HepG2 (cell line): ENCODE data around the gene RASL12. TPM values are rescaled to one million over a fixed set of nuclear protein-coding genes. Genes with fewer than 3 reads are reported as not detected.

Source experiments
- AHDC1 ChIP-seq: sonication (generic); formaldehyde crosslinking; IDR thresholded peaks from 2 replicates; pipeline ENCODE4 v1.5.1; 2020; ENCODE audit warnings: mild to moderate bottlenecking, missing genetic modification reagents, borderline replicate concordance
- DDIT3 ChIP-seq: sonication (generic); formaldehyde crosslinking; IDR thresholded peaks from 2 replicates; pipeline ENCODE4 v1.4.0; 2020; ENCODE audit warnings: mild to moderate bottlenecking, missing genetic modification reagents
- GRHL1 ChIP-seq: sonication (generic); formaldehyde crosslinking; conservative IDR thresholded peaks from 2 replicates; pipeline ENCODE4 v1.8.0; 2022; ENCODE audit warnings: missing genetic modification reagents
- HINFP ChIP-seq: sonication (generic); formaldehyde crosslinking; IDR thresholded peaks from 2 replicates; pipeline ENCODE4 v1.4.0; 2020; ENCODE audit warnings: low read depth, mild to moderate bottlenecking, missing genetic modification reagents
- KLF15 ChIP-seq: sonication (generic); formaldehyde crosslinking; IDR thresholded peaks from 2 replicates; pipeline ENCODE4 v1.8.1; 2023; ENCODE audit warnings: borderline replicate concordance, mild to moderate bottlenecking, inconsistent platforms, missing genetic modification reagents, mixed read lengths
- XRCC5 ChIP-seq: fragments of 200-400 bp; formaldehyde crosslinking; optimal IDR thresholded peaks from 2 replicates; pipeline ENCODE3; 2017; ENCODE audit warnings: mild to moderate bottlenecking, low read length
- YY1 ChIP-seq: IDR thresholded peaks from 2 replicates; pipeline ENCODE4 v1.6.1; 2011; ENCODE audit warnings: low read length, low read depth, moderate library complexity, mild to moderate bottlenecking; ENCODE audit not compliant: insufficient read depth, insufficient replicate concordance
- ZBED4 ChIP-seq: sonication (generic); formaldehyde crosslinking; IDR thresholded peaks from 2 replicates; pipeline ENCODE4 v1.4.0; 2020; ENCODE audit warnings: missing genetic modification reagents, borderline replicate concordance
- ZBTB33 ChIP-seq: sonication (generic); formaldehyde crosslinking; IDR thresholded peaks from 2 replicates; pipeline ENCODE4 v1.4.0; 2020; ENCODE audit warnings: missing genetic modification reagents
- ZC3H4 ChIP-seq: sonication (generic); formaldehyde crosslinking; IDR thresholded peaks from 2 replicates; pipeline ENCODE4 v1.4.0; 2020; ENCODE audit warnings: missing genetic modification reagents, borderline replicate concordance
- ZNF496 ChIP-seq: sonication (generic); formaldehyde crosslinking; IDR thresholded peaks from 2 replicates; pipeline ENCODE4 v1.8.1; 2023; ENCODE audit warnings: mild to moderate bottlenecking, moderate library complexity, missing genetic modification reagents; ENCODE audit not compliant: insufficient replicate concordance
- ZNF678 ChIP-seq: sonication (generic); formaldehyde crosslinking; IDR thresholded peaks from 2 replicates; pipeline ENCODE4 v1.4.0; 2020; ENCODE audit warnings: mild to moderate bottlenecking, missing genetic modification reagents
- polyA plus RNA-seq, 8 experiments: library from polyadenylated mRNA; depleted of rRNA in 3 of 8; stranded (reverse) in 7 of 8; unstranded in 1 of 8; fragments of >200 nt; fragmentation: Illumina TruSeq in 4 of 8; extraction: Trizol in 4 of 8; gene quantifications; 2 replicates each; pipeline versions ENCODE4 v1.2.1 to v1.2.3, GENCODE V29; 2011 to 2016; ENCODE audit warnings: low read depth in 4 of 8, missing spikeins in 1 of 8, mixed read lengths in 1 of 8; ENCODE audit not compliant: insufficient read depth in 1 of 8
- total RNA-seq, 5 experiments: library from RNA; depleted of rRNA; stranded (reverse); fragments of >200 nt; fragmentation: Illumina TruSeq; extraction: Trizol; gene quantifications; 2 replicates each; pipeline ENCODE4 v1.2.3, GENCODE V29; 2016; ENCODE audit warnings: low read depth in 1 of 5

The RASL12 gene
- total and polyA plus RNA-seq, 2 of the 13 experiments (the other 11 are each of a cell fraction or from before 2014, with no cell fraction given), result 0.16 to 0.55 TPM

GRCh38 chr15:65085990-65086679 is 18.3 kb upstream of the RASL12 start (continued):
- TF ChIP-seq AHDC1 (CRISPR knock-in tag), result no peak
- TF ChIP-seq ZBTB33 (CRISPR knock-in tag), result no peak
- TF ChIP-seq ZNF678 (CRISPR knock-in tag), result no peak
- peak; percentile 20 for TF ChIP-seq XRCC5
- TF ChIP-seq ZBED4, result no peak
- no peak for TF ChIP-seq ZNF496 (CRISPR knock-in tag)
- TF ChIP-seq DDIT3 (CRISPR knock-in tag), result no peak
- no peak for TF ChIP-seq YY1
- TF ChIP-seq KLF15, result no peak
- TF ChIP-seq ZC3H4, result no peak
- no peak for TF ChIP-seq GRHL1 (CRISPR knock-in tag)
- TF ChIP-seq HINFP (CRISPR knock-in tag), result no peak
